Measurements from ENCODE around the gene SHC1.
"Not testable (repeated sequence)": the region's sequence is repeated elsewhere in the genome, so short reads cannot be mapped to it uniquely, and the experiment has no call there.

SHC1 gene

GRCh38 chr1:154995301-154995983, 24.9 kb upstream of the SHC1 start:
- DNase-seq (ENCODE audit: low read depth): peak; percentile 86

DNA sequence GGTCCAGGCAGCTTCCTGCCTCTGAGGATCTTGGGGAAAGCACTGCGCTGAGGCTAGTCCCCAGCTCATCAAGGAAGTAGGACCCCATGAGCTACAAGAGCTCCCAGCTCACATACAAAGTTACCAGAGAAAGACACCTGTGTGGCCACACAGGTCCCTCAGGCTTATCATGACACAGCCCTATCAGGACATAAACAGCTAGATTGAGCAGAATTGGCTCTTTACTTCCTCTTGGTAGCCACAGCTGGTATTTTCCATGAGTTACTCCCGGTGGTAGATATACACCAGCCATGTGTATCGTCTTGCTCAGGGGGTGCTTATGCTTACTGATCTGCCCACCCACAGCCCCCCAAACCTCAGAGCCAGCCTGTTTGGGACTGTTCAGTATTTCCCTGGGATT, 24.0 kb upstream of the SHC1 start:
- DNase-seq (ENCODE audit: low read depth): no peak

- DNase-seq (ENCODE audit: low read depth): no peak
Measured at GRCh38 chr1:154994269-154994587, 23.7 kb upstream of the SHC1 start.

- DNase-seq (ENCODE audit: low read depth): no peak
Measured at GRCh38 chr1:154993572-154994268, 23.2 kb upstream of the SHC1 start, which contains the start of gene LENEP. TSS of gene LENEP (plus strand) at chr1:154993586. CDS start at chr1:154993608, 22 bp downstream.

DNA sequence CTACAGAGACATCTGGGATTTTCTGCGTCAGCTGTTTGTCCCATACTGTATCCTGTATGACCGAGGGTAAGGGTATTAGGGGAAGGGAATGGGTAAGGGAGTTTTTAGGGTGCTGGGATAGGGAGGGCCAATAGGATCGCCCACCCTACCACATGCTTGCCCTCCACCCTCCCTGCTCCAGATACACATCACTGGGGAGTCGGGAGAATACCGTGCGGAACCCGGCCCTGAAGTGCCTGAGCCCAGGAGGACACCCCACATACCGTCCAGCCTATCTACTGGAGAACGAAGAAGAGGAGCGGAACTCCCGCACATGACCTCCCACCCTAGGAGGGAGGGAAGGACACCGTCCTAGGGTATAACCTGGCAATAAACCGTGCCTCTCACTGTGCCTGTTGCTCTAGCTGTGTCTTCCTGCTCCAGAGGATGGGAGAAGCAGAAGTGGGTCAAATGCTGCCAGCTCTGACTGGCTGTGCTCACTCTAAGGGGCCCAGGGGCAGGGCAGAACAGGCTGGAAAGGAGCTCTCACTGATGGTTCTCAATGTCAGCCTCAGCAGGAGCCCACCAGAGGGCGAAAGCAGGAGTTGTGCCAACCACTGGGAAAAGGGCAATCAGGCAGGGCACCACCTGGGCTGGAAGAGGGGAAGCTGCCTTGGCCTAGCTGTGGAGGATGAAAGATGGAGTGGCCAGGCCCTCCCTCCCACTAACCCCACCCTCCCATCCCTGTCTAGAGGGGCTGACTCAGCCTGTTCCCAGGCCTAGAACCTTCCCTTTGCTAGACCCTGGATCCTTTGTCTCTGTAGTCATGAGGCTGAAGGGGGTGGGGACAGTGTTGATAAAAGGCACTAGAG, 22.4 kb upstream of the SHC1 start:
- DNase-seq (ENCODE audit: low read depth): peak; percentile 52

DNA sequence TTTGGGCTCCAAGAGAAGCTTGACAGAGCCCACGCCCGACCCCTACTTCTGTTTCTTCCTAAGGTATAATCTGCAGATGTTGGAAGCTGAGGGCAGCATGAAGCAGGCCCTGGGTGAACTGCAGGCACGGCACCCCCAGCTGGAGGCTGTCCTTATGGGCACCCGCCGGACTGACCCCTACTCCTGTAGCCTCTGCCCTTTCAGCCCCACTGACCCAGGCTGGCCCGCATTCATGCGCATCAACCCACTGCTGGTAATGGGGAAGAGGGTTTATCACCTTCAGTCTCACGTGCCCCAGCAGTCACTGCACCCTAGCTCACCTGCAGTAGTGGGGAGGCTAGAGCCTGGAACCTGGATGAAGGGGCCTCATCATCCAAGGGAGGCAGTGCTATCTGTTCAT, 19.7 kb upstream of the SHC1 start:
- no peak for DNase-seq (ENCODE audit: low read depth)

GRCh38 chr1:154989195-154989860, 18.8 kb upstream of the SHC1 start:
- no peak for DNase-seq (ENCODE audit: low read depth)

DNA sequence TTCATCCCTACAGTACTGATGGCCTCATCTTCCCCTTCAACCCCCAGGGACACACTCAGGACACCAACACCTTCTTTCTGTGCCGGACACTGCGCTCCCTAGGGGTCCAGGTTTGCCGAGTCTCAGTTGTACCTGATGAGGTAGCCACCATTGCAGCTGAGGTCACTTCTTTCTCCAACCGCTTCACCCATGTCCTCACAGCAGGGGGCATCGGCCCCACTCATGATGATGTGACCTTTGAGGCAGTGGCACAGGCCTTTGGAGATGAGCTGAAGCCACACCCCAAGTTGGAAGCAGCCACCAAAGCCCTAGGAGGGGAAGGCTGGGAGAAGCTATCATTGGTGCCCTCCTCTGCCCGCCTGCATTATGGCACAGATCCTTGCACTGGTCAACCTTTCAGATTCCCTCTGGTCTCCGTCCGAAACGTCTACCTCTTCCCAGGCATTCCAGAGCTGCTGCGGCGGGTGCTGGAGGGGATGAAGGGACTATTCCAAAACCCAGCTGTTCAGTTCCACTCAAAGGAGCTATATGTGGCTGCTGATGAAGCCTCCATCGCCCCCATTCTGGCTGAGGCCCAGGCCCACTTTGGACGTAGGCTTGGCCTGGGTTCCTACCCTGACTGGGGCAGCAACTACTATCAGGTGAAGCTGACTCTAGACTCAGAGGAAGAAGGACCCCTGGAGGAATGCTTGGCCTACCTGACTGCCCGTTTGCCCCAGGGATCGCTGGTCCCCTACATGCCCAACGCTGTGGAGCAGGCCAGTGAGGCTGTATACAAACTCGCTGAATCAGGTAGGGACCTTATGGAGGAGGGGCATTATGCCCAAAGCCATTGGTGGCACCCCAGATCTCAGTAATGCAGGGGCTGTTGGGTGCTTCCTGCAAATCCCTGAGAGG, 17.8 kb upstream of the SHC1 start:
- DNase-seq (ENCODE audit: low read depth): no peak

GRCh38 chr1:154987326-154987725, 16.8 kb upstream of the SHC1 start:
- DNase-seq (ENCODE audit: low read depth): no peak

DNA sequence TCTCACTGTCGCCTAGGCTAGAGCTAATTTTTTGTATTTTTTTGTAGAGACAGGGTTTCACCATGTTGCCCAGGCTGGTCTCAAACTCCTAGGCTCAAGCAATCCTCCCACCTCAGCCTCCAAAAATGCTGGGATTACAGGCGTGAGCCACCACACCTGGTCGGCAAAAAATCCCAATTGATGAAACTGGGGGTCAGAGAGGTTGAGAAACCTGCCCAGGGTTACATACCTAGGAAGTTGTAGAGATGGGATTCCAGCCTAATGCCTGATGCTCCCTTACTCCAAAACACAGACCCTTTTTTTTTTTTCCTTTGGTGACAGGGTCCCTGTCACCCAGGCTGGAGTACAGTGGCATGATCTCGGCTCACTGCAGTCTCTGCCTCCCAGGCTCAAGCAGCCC, 16.2 kb upstream of the SHC1 start:
- DNase-seq (ENCODE audit: low read depth): not testable (repeated sequence)

DNA sequence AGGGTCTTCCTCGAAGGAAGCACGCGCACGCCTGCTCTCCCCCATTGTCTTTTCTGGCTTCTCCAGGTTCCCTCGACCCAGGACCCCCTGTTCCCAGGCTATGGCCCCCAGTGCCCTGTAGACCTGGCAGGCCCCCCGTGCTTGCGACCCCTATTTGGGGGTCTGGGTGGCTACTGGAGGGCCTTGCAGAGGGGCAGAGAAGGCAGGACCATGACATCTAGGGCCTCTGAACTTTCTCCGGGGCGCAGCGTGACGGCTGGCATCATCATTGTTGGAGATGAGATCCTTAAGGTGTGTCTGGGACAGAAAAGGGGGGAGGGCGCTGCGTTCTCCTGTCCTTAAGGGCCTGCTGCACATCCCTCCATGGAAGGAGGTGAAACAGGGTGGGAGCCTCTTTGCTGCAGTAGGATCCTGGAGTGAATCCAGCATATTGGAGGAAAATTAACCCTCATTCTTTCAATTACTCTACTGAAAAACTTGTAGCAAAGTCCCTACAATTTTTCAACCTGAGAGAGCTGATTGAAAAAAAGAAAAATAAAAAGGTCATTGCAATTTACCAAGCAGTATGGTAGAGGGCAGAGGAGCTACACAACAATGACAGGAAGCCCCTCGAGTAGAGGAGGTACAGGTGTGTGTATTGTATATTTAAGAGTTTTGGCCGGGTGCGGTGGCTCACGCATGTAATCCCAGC, 13.4 kb upstream of the SHC1 start:
- no peak for DNase-seq (ENCODE audit: low read depth)

DNA sequence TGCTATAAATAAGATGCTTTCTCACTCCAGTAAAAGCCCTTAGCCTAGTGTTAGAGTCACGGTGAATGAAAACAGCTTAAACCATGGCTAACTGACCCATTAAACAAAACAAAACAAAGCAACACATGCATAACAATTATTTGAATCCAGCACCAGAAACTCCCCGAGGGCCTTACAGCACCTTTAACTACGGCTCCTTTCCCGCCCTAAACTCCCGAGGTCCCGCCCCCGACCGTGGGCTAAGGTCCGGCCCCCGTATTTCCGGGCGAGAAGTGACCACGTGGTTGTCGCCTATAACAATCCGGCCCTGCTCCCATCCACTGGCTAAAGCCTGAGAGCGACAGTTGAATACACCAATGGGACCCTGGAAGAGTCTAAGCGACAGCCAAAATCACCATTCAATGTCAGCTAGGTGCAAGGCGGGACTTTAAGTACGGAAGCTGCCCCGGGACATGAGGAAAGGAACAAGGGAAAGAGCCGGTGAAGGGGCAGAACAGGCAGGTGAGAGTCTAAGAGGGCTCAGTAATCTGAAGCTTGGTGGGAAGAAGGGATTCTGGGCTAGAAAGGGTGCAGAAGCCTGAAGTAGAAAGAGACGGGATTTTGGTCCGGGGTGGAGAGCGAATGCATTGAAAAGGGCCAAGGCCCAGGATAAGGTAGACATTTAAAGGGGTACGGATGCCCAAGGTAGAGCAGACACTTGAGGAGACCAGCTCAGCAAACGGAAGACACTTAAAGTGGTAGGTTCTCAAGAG, 12.5 kb upstream of the SHC1 start, which contains the start of gene FLAD1:
FLAD1 (plus strand) TSS at position 448 of the 752 bp plus-strand sequence. CDS start 351 bp downstream, outside the sequence.
- DNase-seq (ENCODE audit: low read depth): peak; percentile 100

DNA sequence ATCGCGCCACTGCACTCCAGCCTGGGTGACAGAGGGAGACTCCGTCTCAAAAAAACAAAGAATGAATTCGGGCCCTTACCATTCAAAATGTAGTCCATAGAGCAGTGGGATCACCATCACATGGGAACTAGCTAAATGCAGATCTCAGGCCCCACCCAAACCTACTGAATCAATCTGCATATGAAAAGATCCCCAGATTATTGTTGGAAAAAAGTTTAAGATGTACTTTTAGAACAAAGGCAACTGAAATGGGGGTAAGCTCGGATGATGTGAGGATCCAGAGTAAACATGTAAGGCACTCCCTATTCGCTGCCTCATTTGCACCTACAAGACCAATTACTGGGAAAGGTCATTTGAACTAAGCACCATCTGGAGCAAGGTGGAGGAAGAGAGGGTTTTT, 11.8 kb upstream of the SHC1 start:
- DNase-seq (ENCODE audit: low read depth): no peak

DNA sequence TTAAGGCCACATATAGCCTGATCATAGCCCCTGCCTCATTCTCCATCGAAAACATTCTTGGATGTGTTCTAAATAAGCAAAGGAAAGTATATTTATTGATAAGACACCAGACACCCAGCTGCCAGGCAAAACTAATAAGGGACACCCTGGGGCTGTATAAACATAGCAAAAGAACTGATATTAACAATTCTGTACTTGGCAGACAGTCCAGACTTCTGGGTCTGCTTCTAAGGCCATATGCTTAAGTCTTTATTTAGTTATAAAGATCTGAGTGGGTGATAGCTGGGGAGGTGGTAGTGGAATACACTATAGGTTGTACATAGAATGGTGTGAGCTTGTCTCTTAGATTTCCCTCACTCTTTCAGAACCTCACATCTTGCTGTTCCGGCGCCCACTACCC, 7.8 kb upstream of the SHC1 start:
- DNase-seq (ENCODE audit: low read depth): no peak

DNA sequence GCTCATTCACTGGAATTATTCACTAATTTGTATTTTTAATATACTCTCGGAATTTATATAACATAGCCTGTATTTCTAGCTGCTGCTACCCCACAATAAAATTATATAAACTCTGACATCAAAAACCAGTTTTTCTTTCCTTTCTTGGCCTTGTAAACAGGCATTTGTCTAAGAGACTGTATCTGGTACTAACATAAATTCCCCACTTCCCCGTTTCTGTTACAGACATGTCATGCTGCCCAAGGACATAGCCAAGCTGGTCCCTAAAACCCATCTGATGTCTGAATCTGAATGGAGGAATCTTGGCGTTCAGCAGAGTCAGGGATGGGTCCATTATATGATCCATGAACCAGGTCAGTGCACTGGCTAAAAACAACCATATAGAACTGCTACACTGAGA, 7.2 kb upstream of the SHC1 start:
- DNase-seq (ENCODE audit: low read depth): not testable (repeated sequence)

DNA sequence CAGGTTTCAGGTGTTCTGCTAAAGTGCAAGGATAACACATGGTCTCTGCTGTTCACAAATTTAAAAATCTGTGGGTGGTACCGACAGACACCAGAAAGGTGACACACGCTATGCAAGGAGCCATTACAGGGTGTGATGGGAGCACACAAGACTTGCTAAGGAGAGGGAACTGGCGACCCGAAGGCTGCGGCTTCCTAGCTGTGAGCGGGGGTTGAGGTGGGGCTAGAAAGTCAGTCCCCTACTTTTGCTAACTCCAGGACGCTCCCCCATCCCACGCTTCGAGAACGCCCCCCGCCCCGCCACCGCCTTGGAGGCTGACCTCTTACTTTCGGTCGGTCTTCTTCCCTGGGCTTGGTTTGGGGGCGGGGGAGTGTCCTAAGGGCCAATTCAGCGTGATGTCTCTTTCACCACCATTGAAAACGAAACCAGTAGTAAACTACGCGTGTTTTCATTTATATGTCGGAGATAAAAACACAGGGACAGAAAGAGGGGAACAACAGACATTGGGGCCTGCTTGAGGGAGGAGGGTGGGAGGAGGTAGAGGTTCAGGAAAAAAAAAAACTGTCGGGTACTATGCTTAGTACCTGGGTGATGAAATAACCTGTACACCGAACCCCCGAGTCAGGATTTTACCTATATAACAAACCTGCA, 5.0 kb upstream of the SHC1 start:
- DNase-seq (ENCODE audit: low read depth): peak; percentile 72

DNA sequence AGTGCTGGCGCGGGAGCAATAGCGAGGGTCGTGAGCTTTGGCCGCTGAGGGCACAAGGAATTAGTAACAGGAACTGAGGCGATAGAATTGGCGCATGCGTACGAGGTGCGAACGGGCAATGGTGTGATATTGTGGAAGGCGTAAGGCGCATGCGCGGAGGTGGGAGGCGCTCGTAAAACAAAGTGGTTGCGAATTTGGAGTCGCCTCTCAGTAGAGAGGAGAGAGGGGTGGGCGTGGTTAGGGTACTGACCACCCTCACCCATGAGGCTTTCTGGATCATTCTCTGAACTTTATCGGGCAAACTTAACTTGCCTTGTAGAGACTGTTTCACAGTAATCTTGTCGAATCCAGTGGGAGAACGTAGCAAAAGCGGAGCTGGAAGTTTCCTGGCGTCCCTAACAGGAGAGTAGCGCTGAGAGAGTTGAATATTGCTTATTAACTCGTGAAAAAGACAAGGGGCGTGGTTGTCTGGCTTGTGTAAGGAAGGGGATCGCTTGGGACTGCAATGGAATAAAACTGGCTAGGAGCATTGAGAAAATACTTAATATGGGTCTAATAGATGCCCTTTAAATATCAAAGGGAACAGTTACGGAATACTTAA, 4.4 kb upstream of the SHC1 start:
- peak; percentile 97 for DNase-seq (ENCODE audit: low read depth)

DNA sequence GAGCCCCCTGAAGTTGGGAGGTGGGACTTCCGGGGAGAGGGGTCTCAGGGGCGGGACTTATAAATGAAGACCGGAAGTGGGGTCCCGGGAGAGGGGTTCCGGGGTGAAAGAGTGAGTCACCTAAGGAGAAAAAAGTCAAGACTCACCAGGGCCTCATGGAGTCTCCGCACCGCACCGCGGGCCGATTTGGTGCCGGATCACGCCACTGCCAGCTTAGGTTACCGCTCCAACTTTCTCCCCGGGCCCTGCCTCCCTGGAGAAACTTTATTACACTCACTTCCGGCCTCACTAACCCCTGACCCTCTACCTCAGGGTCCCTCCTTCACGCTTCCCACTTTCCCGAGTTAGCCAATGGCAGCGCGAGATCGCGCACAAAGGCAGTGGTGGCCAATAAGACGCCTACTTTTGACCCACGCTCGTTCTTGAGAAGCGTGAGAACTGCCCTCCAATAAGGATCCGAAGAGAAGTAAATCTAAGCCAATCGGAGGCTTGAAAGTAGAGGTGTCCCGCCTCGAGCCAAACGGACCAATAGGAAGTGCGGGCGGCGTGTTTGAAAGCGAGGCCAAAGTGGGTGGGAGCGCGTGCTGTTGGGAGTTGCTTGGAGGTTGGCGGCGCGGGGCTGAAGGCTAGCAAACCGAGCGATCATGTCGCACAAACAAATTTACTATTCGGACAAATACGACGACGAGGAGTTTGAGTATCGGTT, 3.7 kb upstream of the SHC1 start, which contains the start of gene CKS1B:
CKS1B (plus strand) TSS at position 580 of the 706 bp plus-strand sequence; CDS start at position 645, 65 bp downstream.
- DNase-seq (ENCODE audit: low read depth): peak; percentile 100
